HepG2 (cell line): ENCODE measurements around the gene THSD4. TPM values are rescaled to one million over a fixed set of nuclear protein-coding genes. Genes with fewer than 3 reads are reported as not detected.

Source experiments
- ATAC-seq: fragments of 200-7000 bp; cut with Tn5 transposase; 3 replicates; pipeline ENCODE4 v1.9.1; 2020; ENCODE audit warnings: mild to moderate bottlenecking, moderate library complexity
- BruUV-seq: library from RNA; stranded (reverse); fragments of 400-500 nt; replicated peaks from 2 replicates; lab custom pipeline; 2021; lab: Mats Ljungman, UMichigan
- CTCF ChIA-PET: fragments of 300-600 bp; formaldehyde crosslinking; extraction: SDS; loops from one replicate; lab custom pipeline; 2021; ENCODE audit warnings: low total read pairs, inconsistent platforms, low intra/inter-chr PET ratio; lab: Yijun Ruan, JAX
- POLR2A ChIA-PET: fragments of 350-600 bp; sonication (Branson Sonifier 250); formaldehyde crosslinking; loops from one replicate; lab custom pipeline; 2020; ENCODE audit warnings: antibody characterized with exemption, inconsistent platforms; lab: Yijun Ruan, JAX
- DNase-seq: peaks from one replicate; pipeline ENCODE4 v3.0.0-alpha.2; 2015; ENCODE audit warnings: low spot score
- FAIRE-seq: peaks from 3 replicates; lab custom pipeline; 2011; peaks lifted over from hg19 to GRCh38; lab: Jason Lieb, UNC
- H2AFZ ChIP-seq: one replicate; pipeline ENCODE4 v1.6.1; 2011; ENCODE audit warnings: low read length, inconsistent platforms
- H3K27ac ChIP-seq: fragments of 300-600 bp; 3 replicates; pipeline ENCODE4 v1.8.0; 2011; ENCODE audit warnings: mixed run types, mild to moderate bottlenecking, mixed read lengths, low read length, inconsistent platforms; ENCODE audit not compliant: insufficient read depth; ENCODE audit errors: extremely low read length
- H3K27me3 ChIP-seq, 2 experiments: fragments of 200-600 bp in 1 of 2; 2 replicates in 1 of 2; 3 replicates in 1 of 2; pipeline versions ENCODE4 v1.6.0 to v1.8.0; 2011; ENCODE audit warnings: low read length in 2 of 2, mild to moderate bottlenecking in 2 of 2, moderate library complexity in 2 of 2, inconsistent platforms in 1 of 2; ENCODE audit not compliant: insufficient read depth in 2 of 2, control insufficient read depth in 1 of 2
- H3K36me3 ChIP-seq, 2 experiments: fragments of 200-600 bp in 1 of 2; replicated peaks in 1 of 2; 2 replicates in 1 of 2; 3 replicates in 1 of 2; pipeline versions ENCODE4 v1.5.1 to v1.8.0; 2011; ENCODE audit warnings: low read length in 2 of 2, inconsistent platforms in 1 of 2; ENCODE audit not compliant: insufficient read depth in 2 of 2, control insufficient read depth in 1 of 2
- H3K4me1 ChIP-seq: 2 replicates; pipeline ENCODE4 v1.5.1; 2012; ENCODE audit warnings: low read length, inconsistent platforms; ENCODE audit not compliant: insufficient read depth
- H3K4me2 ChIP-seq: 2 replicates; pipeline ENCODE4 v1.6.0; 2011; ENCODE audit warnings: low read depth, low read length, inconsistent platforms
- H3K4me3 ChIP-seq, 3 experiments: fragments of 200-600 bp in 1 of 3; sonication (generic), shearing (Covaris generic) in 1 of 3; replicated peaks in 1 of 3; 2 replicates each; pipeline ENCODE4 v1.5.1; 2011 to 2016; ENCODE audit warnings: low read length in 3 of 3, inconsistent platforms in 2 of 3, low read depth in 2 of 3, mild to moderate bottlenecking in 2 of 3, control low read depth in 1 of 3, mixed read lengths in 1 of 3; ENCODE audit not compliant: insufficient read depth in 1 of 3
- H3K79me2 ChIP-seq: one replicate; pipeline ENCODE4 v1.6.1; 2011; ENCODE audit warnings: low read length, inconsistent platforms; ENCODE audit not compliant: insufficient read depth
- H3K9ac ChIP-seq: 2 replicates; pipeline ENCODE4 v1.6.0; 2011; ENCODE audit warnings: mild to moderate bottlenecking, low read depth, low read length, inconsistent platforms; ENCODE audit not compliant: insufficient read depth
- H3K9me3 ChIP-seq: 2 replicates; pipeline ENCODE4 v1.5.1; 2012; ENCODE audit warnings: mild to moderate bottlenecking, low read length
- H4K20me1 ChIP-seq: 2 replicates; pipeline ENCODE4 v1.6.0; 2011; ENCODE audit warnings: inconsistent platforms, mild to moderate bottlenecking, low read length, moderate library complexity; ENCODE audit not compliant: insufficient read depth
- BORCS8-MEF2B ChIP-seq: sonication (generic); formaldehyde crosslinking; IDR thresholded peaks from 2 replicates; pipeline ENCODE4 v1.8.0; 2022; ENCODE audit warnings: mild to moderate bottlenecking, missing genetic modification reagents
- ETS1 ChIP-seq: sonication (generic); formaldehyde crosslinking; IDR thresholded peaks from 2 replicates; pipeline ENCODE4 v1.4.0; 2020; ENCODE audit warnings: missing genetic modification reagents
- FOXK1 ChIP-seq: sonication (generic); formaldehyde crosslinking; IDR thresholded peaks from 2 replicates; pipeline ENCODE4 v1.4.0; 2020; ENCODE audit warnings: low read depth, missing genetic modification reagents, borderline replicate concordance
- RAD21 ChIP-seq: fragments of 450-650 bp; formaldehyde crosslinking; IDR thresholded peaks from 2 replicates; pipeline ENCODE4 v1.5.0; 2020; ENCODE audit warnings: mild to moderate bottlenecking
- RFX5 ChIP-seq: IDR thresholded peaks from 2 replicates; pipeline ENCODE4 v1.6.1; 2011; ENCODE audit warnings: low read depth, low read length, improper control_type of control experiment
- SPEN ChIP-seq: sonication (generic); formaldehyde crosslinking; IDR thresholded peaks from 2 replicates; pipeline ENCODE4 v1.5.1; 2020; ENCODE audit warnings: low read depth, mild to moderate bottlenecking, missing genetic modification reagents
- ZFP36 ChIP-seq: fragments of 150-350 bp; IDR thresholded peaks from 2 replicates; pipeline ENCODE4 v1.6.1; 2018; ENCODE audit warnings: borderline replicate concordance, low read length, low read depth; ENCODE audit not compliant: partially characterized antibody
- ZNF281 ChIP-seq: sonication (generic); formaldehyde crosslinking; IDR thresholded peaks from 2 replicates; pipeline ENCODE4 v1.4.0; 2020; ENCODE audit warnings: missing genetic modification reagents, borderline replicate concordance
- ZNF713 ChIP-seq: sonication (generic); formaldehyde crosslinking; IDR thresholded peaks from 2 replicates; pipeline ENCODE4 v1.4.0; 2020; ENCODE audit warnings: mild to moderate bottlenecking, missing genetic modification reagents
- WGBS: methylation state at CpG from one replicate; pipeline ENCODE4 v1.1.6; 2017; ENCODE audit warnings: low lambda C conversion rate; 5-methylcytosine and 5-hydroxymethylcytosine counted together
- in situ Hi-C: cut with HindIII; loops from 2 replicates; pipeline ENCODE4 v1.10.0; 2017; ENCODE audit warnings: low pct_unique_long_range_greater_than_20kb; ENCODE audit not compliant: extremely low pct_ligation_motif_present
- intact Hi-C: fragments of 100-400 bp; cut with micrococcal nuclease; formaldehyde crosslinking; loops from one replicate; pipeline ENCODE4 v1.10.0; 2022; ENCODE audit not compliant: unreplicated experiment
- polyA plus RNA-seq, 8 experiments: library from polyadenylated mRNA; depleted of rRNA in 3 of 8; stranded (reverse) in 7 of 8; unstranded in 1 of 8; fragments of >200 nt; fragmentation: Illumina TruSeq in 4 of 8; extraction: Trizol in 4 of 8; gene quantifications; 2 replicates each; pipeline versions ENCODE4 v1.2.1 to v1.2.3, GENCODE V29; 2011 to 2016; ENCODE audit warnings: low read depth in 4 of 8, missing spikeins in 1 of 8, mixed read lengths in 1 of 8; ENCODE audit not compliant: insufficient read depth in 1 of 8
- total RNA-seq, 5 experiments: library from RNA; depleted of rRNA; stranded (reverse); fragments of >200 nt; fragmentation: Illumina TruSeq; extraction: Trizol; gene quantifications; 2 replicates each; pipeline ENCODE4 v1.2.3, GENCODE V29; 2016; ENCODE audit warnings: low read depth in 1 of 5
- TF ChIP-seq, protein P1 (sequence below): sonication (generic); formaldehyde crosslinking; IDR thresholded peaks from 2 replicates; pipeline ENCODE4 v1.4.0; 2020; ENCODE audit warnings: missing genetic modification reagents, borderline replicate concordance

THSD4 gene
- total and polyA plus RNA-seq, 2 of the 13 experiments (the other 11 are each of a cell fraction or from before 2014, with no cell fraction given) = 0.07 to 0.21 TPM

GRCh38 chr15:71532994-71533393 lies 417.7 kb downstream of the THSD4 start (continued):
- TF ChIP-seq RAD21 (CRISPR knock-in tag) = peak; percentile 18; the same call in 1 of the 2 replicates

DNA sequence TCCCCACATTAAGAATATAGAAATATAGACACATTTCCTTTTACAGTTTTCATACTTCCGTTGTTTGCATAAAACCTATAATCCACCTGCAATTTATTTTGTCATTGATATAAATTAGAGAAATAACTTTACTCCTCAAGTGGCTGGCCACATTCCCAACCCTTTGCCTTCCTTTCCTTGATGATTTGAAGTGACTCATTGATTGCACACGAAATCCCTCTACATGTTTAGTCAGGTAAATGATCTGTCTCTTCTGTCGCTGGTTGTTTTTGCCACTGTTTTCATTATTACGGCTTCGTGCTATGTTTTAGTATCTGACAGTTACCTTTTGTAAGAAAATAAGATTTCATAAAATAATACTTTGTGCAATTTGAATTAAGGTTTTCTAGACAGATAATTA lies 422.9 kb downstream of the THSD4 start:
- no peak overlapping the region for H3K4me2 ChIP-seq
- H3K79me2 ChIP-seq = no peaks in the 10 kb centered on the region
- H3K9me3 ChIP-seq = peaks cover 1% of the 10 kb centered on the region; the same call in 1 of the 2 replicates
- no peaks in the 10 kb centered on the region for H4K20me1 ChIP-seq
- DNase-seq = no peak
- WGBS = 23% methylated on average over 5 of the region's 5 CpGs
- no TSS peak for BruUV-seq
- TF ChIP-seq, protein P1, sequence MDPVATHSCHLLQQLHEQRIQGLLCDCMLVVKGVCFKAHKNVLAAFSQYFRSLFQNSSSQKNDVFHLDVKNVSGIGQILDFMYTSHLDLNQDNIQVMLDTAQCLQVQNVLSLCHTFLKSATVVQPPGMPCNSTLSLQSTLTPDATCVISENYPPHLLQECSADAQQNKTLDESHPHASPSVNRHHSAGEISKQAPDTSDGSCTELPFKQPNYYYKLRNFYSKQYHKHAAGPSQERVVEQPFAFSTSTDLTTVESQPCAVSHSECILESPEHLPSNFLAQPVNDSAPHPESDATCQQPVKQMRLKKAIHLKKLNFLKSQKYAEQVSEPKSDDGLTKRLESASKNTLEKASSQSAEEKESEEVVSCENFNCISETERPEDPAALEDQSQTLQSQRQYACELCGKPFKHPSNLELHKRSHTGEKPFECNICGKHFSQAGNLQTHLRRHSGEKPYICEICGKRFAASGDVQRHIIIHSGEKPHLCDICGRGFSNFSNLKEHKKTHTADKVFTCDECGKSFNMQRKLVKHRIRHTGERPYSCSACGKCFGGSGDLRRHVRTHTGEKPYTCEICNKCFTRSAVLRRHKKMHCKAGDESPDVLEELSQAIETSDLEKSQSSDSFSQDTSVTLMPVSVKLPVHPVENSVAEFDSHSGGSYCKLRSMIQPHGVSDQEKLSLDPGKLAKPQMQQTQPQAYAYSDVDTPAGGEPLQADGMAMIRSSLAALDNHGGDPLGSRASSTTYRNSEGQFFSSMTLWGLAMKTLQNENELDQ (CRISPR knock-in tag) = no peak
- TF ChIP-seq ZNF281 (CRISPR knock-in tag) (no peak), FOXK1 (CRISPR knock-in tag) (no peak), ETS1 (no peak), ZFP36 (no peak), RFX5 (no peak), ZNF713 (CRISPR knock-in tag) (no peak), BORCS8-MEF2B (CRISPR knock-in tag) (no peak), SPEN (no peak)
- intact Hi-C loops (no loop called here), in situ Hi-C loops (no loop called here)
- no peak overlapping the region for H3K4me3 ChIP-seq
- no peak overlapping the region for H3K27ac ChIP-seq
- FAIRE-seq = no peak
- no peak overlapping the region for H2AFZ ChIP-seq
- H3K9ac ChIP-seq = no peak overlapping the region
- no peaks in the 10 kb centered on the region for H3K36me3 ChIP-seq
- no peak for ATAC-seq
- ChIA-PET CTCF (no interaction called here), POLR2A (no interaction called here)
- H3K4me1 ChIP-seq = no peaks in the 10 kb centered on the region
- H3K27me3 ChIP-seq = 0 out of 5 replicates have a peak, but pooled peaks cover 0 to 1% of the 10 kb centered on the region in 2 experiments
